K562 (cell line): Measurements from ENCODE around the gene MANF.

Source experiments
- CREM ChIP-seq: IDR thresholded peaks from 2 replicates; pipeline ENCODE4 v1.6.1; 2014; ENCODE audit warnings: antibody characterized with exemption, low read depth
- FOS ChIP-seq: IDR thresholded peaks from 3 replicates; pipeline ENCODE4 v1.6.1; 2011; ENCODE audit not compliant: insufficient read length; ENCODE audit errors: extremely low read depth
- FOSL1 ChIP-seq: fragments of 200-800 bp; sonication (Bioruptor generic); conservative IDR thresholded peaks from 2 replicates; pipeline ENCODE4 v1.6.1; 2016; ENCODE audit warnings: missing genetic modification characterization, missing compliant biosample characterization
- JUN ChIP-seq, 2 experiments: sonication (generic) in 1 of 2; formaldehyde crosslinking in 1 of 2; IDR thresholded peaks; 2 replicates each; pipeline versions ENCODE4 v1.6.1 to v1.8.0; 2012 to 2022; ENCODE audit warnings: borderline replicate concordance in 2 of 2, mild to moderate bottlenecking in 2 of 2, improper control_type of control experiment in 1 of 2, low read depth in 1 of 2, low read length in 1 of 2, missing genetic modification reagents in 1 of 2
- KAT8 ChIP-seq: fragments of 450-650 bp; IDR thresholded peaks from 2 replicates; pipeline ENCODE4 v1.6.1; 2016; ENCODE audit warnings: low read depth, mild to moderate bottlenecking
- MAZ ChIP-seq, 2 experiments: fragments of 450-650 bp in 1 of 2; sonication (generic) in 1 of 2; formaldehyde crosslinking; IDR thresholded peaks in 1 of 2; conservative IDR thresholded peaks in 1 of 2; 2 replicates each; pipeline versions ENCODE4 v1.4.0 to v1.5.0; 2020; ENCODE audit warnings: mild to moderate bottlenecking in 1 of 2, missing genetic modification reagents in 1 of 2
- NFIC ChIP-seq: fragments of 450-650 bp; IDR thresholded peaks from 2 replicates; pipeline ENCODE4 v1.6.1; 2017; ENCODE audit warnings: mild to moderate bottlenecking, inconsistent platforms
- NR2C2 ChIP-seq, 2 experiments: fragments of 200-800 bp in 1 of 2; sonication (Bioruptor generic) in 1 of 2; sonication (generic) in 1 of 2; formaldehyde crosslinking in 1 of 2; IDR thresholded peaks; 2 replicates each; pipeline versions ENCODE4 v1.6.1 to v1.8.0; 2016 to 2022; ENCODE audit warnings: mild to moderate bottlenecking in 1 of 2, missing compliant biosample characterization in 1 of 2, missing genetic modification characterization in 1 of 2, missing genetic modification reagents in 1 of 2
- TCF7L2 ChIP-seq: fragments of 150-350 bp; IDR thresholded peaks from 2 replicates; pipeline ENCODE4 v1.6.1; 2016; ENCODE audit warnings: low read depth, mild to moderate bottlenecking, low read length, moderate library complexity
- U2AF2 ChIP-seq: fragments of 200-400 bp; formaldehyde crosslinking; optimal IDR thresholded peaks from 2 replicates; pipeline ENCODE3; 2017; ENCODE audit warnings: low read depth, mild to moderate bottlenecking, low read length
- ZBTB8A ChIP-seq: fragments of 450-650 bp; IDR thresholded peaks from 2 replicates; pipeline ENCODE4 v1.6.1; 2018; ENCODE audit warnings: mild to moderate bottlenecking, moderate library complexity; ENCODE audit not compliant: partially characterized antibody
- ZNF354B ChIP-seq: fragments of 250-450 bp; sonication (Bioruptor Pico); IDR thresholded peaks from 2 replicates; pipeline ENCODE4 v1.4.0; 2020
- TF ChIP-seq, protein P1 (sequence below): sonication (generic); formaldehyde crosslinking; IDR thresholded peaks from 2 replicates; pipeline ENCODE4 v1.8.1; 2023; ENCODE audit warnings: missing genetic modification reagents, mild to moderate bottlenecking, borderline replicate concordance
- TF ChIP-seq, protein P2 (sequence below), 3 experiments: IDR thresholded peaks in 2 of 3; conservative IDR thresholded peaks in 1 of 3; 2 replicates each; pipeline ENCODE4 v1.5.1; 2011 to 2012; ENCODE audit warnings: low read length in 3 of 3, mild to moderate bottlenecking in 3 of 3, control low read depth in 2 of 3, improper control_type of control experiment in 1 of 3, inconsistent platforms in 1 of 3, low read depth in 1 of 3, mixed read lengths in 1 of 3, moderate library complexity in 1 of 3; ENCODE audit not compliant: insufficient read depth in 2 of 3

- no peak for TF ChIP-seq ZNF354B
- no peak for TF ChIP-seq U2AF2
- TF ChIP-seq, protein P1, sequence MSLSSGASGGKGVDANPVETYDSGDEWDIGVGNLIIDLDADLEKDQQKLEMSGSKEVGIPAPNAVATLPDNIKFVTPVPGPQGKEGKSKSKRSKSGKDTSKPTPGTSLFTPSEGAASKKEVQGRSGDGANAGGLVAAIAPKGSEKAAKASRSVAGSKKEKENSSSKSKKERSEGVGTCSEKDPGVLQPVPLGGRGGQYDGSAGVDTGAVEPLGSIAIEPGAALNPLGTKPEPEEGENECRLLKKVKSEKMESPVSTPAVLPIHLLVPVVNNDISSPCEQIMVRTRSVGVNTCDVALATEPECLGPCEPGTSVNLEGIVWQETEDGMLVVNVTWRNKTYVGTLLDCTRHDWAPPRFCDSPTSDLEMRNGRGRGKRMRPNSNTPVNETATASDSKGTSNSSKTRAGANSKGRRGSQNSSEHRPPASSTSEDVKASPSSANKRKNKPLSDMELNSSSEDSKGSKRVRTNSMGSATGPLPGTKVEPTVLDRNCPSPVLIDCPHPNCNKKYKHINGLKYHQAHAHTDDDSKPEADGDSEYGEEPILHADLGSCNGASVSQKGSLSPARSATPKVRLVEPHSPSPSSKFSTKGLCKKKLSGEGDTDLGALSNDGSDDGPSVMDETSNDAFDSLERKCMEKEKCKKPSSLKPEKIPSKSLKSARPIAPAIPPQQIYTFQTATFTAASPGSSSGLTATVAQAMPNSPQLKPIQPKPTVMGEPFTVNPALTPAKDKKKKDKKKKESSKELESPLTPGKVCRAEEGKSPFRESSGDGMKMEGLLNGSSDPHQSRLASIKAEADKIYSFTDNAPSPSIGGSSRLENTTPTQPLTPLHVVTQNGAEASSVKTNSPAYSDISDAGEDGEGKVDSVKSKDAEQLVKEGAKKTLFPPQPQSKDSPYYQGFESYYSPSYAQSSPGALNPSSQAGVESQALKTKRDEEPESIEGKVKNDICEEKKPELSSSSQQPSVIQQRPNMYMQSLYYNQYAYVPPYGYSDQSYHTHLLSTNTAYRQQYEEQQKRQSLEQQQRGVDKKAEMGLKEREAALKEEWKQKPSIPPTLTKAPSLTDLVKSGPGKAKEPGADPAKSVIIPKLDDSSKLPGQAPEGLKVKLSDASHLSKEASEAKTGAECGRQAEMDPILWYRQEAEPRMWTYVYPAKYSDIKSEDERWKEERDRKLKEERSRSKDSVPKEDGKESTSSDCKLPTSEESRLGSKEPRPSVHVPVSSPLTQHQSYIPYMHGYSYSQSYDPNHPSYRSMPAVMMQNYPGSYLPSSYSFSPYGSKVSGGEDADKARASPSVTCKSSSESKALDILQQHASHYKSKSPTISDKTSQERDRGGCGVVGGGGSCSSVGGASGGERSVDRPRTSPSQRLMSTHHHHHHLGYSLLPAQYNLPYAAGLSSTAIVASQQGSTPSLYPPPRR (CRISPR knock-in tag), result no peak
- TF ChIP-seq ZBTB8A, result no peak
- no peak for TF ChIP-seq MAZ (CRISPR knock-in tag; conservative IDR thresholded peaks at IDR 0.05 in 1 of 2, IDR thresholded peaks at IDR 0.05 in 1 of 2)
- TF ChIP-seq, protein P2, sequence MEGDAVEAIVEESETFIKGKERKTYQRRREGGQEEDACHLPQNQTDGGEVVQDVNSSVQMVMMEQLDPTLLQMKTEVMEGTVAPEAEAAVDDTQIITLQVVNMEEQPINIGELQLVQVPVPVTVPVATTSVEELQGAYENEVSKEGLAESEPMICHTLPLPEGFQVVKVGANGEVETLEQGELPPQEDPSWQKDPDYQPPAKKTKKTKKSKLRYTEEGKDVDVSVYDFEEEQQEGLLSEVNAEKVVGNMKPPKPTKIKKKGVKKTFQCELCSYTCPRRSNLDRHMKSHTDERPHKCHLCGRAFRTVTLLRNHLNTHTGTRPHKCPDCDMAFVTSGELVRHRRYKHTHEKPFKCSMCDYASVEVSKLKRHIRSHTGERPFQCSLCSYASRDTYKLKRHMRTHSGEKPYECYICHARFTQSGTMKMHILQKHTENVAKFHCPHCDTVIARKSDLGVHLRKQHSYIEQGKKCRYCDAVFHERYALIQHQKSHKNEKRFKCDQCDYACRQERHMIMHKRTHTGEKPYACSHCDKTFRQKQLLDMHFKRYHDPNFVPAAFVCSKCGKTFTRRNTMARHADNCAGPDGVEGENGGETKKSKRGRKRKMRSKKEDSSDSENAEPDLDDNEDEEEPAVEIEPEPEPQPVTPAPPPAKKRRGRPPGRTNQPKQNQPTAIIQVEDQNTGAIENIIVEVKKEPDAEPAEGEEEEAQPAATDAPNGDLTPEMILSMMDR (IDR thresholded peaks at IDR 0.05 in 2 of 3, conservative IDR thresholded peaks at IDR 0.05 in 1 of 3; ENCODE audit: insufficient read depth in 2 of 3, low read depth in 1 of 3, low read length in 3 of 3), result no peak
- TF ChIP-seq JUN (IDR thresholded peaks at IDR 0.05; ENCODE audit: borderline replicate concordance, low read depth, low read length), result no peak
- no peak for TF ChIP-seq JUN (CRISPR knock-in tag; IDR thresholded peaks at IDR 0.05; ENCODE audit: borderline replicate concordance)
- TF ChIP-seq TCF7L2, result no peak
- TF ChIP-seq FOS, result no peak
- no peak for TF ChIP-seq FOSL1 (tag)
- TF ChIP-seq CREM, result no peak
- no peak for TF ChIP-seq NFIC
- no peak for TF ChIP-seq KAT8
- TF ChIP-seq NR2C2 (CRISPR knock-in tag; IDR thresholded peaks at IDR 0.05), result no peak
- TF ChIP-seq NR2C2 (tag; IDR thresholded peaks at IDR 0.05), result no peak
These were observed 26.1 kb upstream of the MANF start for GRCh38 chr3:51358981-51359380.
